Measurements from ENCODE around the gene CRTC3. TPM values are rescaled to one million over a fixed set of nuclear protein-coding genes. Genes with fewer than 3 reads are reported as not detected.
"Not testable (repeated sequence)": the region's sequence is repeated elsewhere in the genome, so short reads cannot be mapped to it uniquely, and the experiment has no call there.

Gene CRTC3
- total RNA-seq, 4 donors from 2014 or later = 46.4 to 66.8 (median 59.8) TPM

- DNase-seq (ENCODE audit: extremely low spot score) = no peak
- Histone ChIP-seq H3K27ac (replicated peaks in 1 of 4) (no peak overlapping the region), H3K9me3 (no peaks in the 10 kb centered on the region), H3K4me3 (no peak overlapping the region), H3K4me1 (peaks cover 0 to 5% (median 0%) of the 10 kb centered on the region in 4 donors), H3K36me3 (no peaks in the 10 kb centered on the region), H3K27me3 (no peaks in the 10 kb centered on the region)
- TF ChIP-seq EP300 (IDR thresholded peaks at IDR 0.05) = no peak
- no peak for TF ChIP-seq CTCF (IDR thresholded peaks at IDR 0.05)
- 91% methylated on average over 5 of the region's 5 CpGs for WGBS
- intact Hi-C loops (cut with DNase I) = no loop called here
These were observed 9.4 kb upstream of the CRTC3 start for GRCh38 chr15:90520365-90520764.

- no peaks in the 10 kb centered on the region for H3K27me3 ChIP-seq
- H3K27ac ChIP-seq (replicated peaks in 1 of 4) = no peak overlapping the region
- TF ChIP-seq POLR2AphosphoS5 (IDR thresholded peaks at IDR 0.05) (no peak), POLR2A (IDR thresholded peaks at IDR 0.05; ENCODE audit: low read depth) (no peak), EP300 (IDR thresholded peaks at IDR 0.05) (no peak)
- 89% methylated on average over 3 of the region's 3 CpGs for WGBS
- DNase-seq (ENCODE audit: extremely low spot score) = no peak
- peaks cover 0 to 5% (median 0%) of the 10 kb centered on the region in 4 donors for H3K4me1 ChIP-seq
- no peaks in the 10 kb centered on the region for H3K36me3 ChIP-seq
- H3K9me3 ChIP-seq = no peaks in the 10 kb centered on the region
- H3K4me3 ChIP-seq = no peak overlapping the region
- intact Hi-C loops (cut with DNase I) = no loop called here
These were observed 6.3 kb upstream of the CRTC3 start for GRCh38 chr15:90523373-90523772.

- H3K27me3 ChIP-seq; H3K9me3 ChIP-seq; intact Hi-C loops (cut with DNase I); DNase-seq (ENCODE audit: extremely low spot score); H3K36me3 ChIP-seq; H3K27ac ChIP-seq (replicated peaks in 1 of 4); H3K4me3 ChIP-seq: not testable (repeated sequence)
- H3K4me1 ChIP-seq = peaks cover 2 to 10% (median 5%) of the 10 kb centered on the region in 4 donors
- WGBS = 98% methylated on average over 6 of the region's 6 CpGs
These were observed 5.5 kb upstream of the CRTC3 start for GRCh38 chr15:90524018-90524803.

GRCh38 chr15:90529011-90529370, 732 bp upstream of the CRTC3 start:
- Histone ChIP-seq H3K27ac (replicated peaks in 1 of 4) (peak overlapping the region; percentile 92 to 95 (median 94)), H3K27me3 (no peaks in the 10 kb centered on the region), H3K9me3 (no peaks in the 10 kb centered on the region), H3K4me1 (peaks cover 31 to 44% (median 39%) of the 10 kb centered on the region in 4 donors), H3K4me3 (peak overlapping the region; percentile 84 to 93 (median 90)), H3K36me3 (no peaks in the 10 kb centered on the region)
- intact Hi-C loops (cut with DNase I) = no loop called here
- TF ChIP-seq POLR2A (IDR thresholded peaks at IDR 0.05; ENCODE audit: low read depth) = no peak
- no peak for TF ChIP-seq CTCF (IDR thresholded peaks at IDR 0.05)
- TF ChIP-seq EP300 (IDR thresholded peaks at IDR 0.05) = no peak
- no peak for TF ChIP-seq POLR2AphosphoS5 (IDR thresholded peaks at IDR 0.05)
- WGBS = 63% methylated on average over 9 of the region's 15 CpGs
- no peak for DNase-seq (ENCODE audit: extremely low spot score)

GRCh38 chr15:90530250-90531051, 728 bp downstream of the CRTC3 start:
- Histone ChIP-seq H3K9me3 (no peaks in the 10 kb centered on the region), H3K27ac (replicated peaks in 1 of 4) (peak overlapping the region; percentile 92 to 95 (median 94)), H3K27me3 (no peaks in the 10 kb centered on the region), H3K4me1 (peaks cover 46 to 59% (median 54%) of the 10 kb centered on the region in 4 donors), H3K4me3 (peak overlapping the region; percentile 84 to 93 (median 90)), H3K36me3 (no peaks in the 10 kb centered on the region)
- WGBS = under 1% methylated on average over 36 of the region's 76 CpGs
- DNase-seq (ENCODE audit: extremely low spot score) = no peak
- TF ChIP-seq EP300 (IDR thresholded peaks at IDR 0.05) (no peak), POLR2AphosphoS5 (IDR thresholded peaks at IDR 0.05) (peak; percentile 20 to 56), POLR2A (IDR thresholded peaks at IDR 0.05; ENCODE audit: low read depth) (no peak), CTCF (IDR thresholded peaks at IDR 0.05) (no peak)
- intact Hi-C loops (cut with DNase I) = loop anchor here (5.0 kb wide), 1 partner anchor 67 kb away; no protein-coding TSS in a partner anchor

Measured in esophagus muscularis mucosa (tissue), 4 donors.